ENCODE measurements around the gene TJP1. TPM values are rescaled to one million over a fixed set of nuclear protein-coding genes. Genes with fewer than 3 reads are reported as not detected.
A peak's percentile ranks its signal among the peaks of the same experiment; 100 is the strongest.

TJP1 gene
- total RNA-seq, 2 donors from 2014 or later, result 131 to 145 TPM

GRCh38 chr15:29747837-29748417, 74.3 kb downstream of the TJP1 start:
- no peaks in the 10 kb centered on the region for H3K9me3 Mint-ChIP-seq
- no peak overlapping the region for H3K4me3 ChIP-seq (ENCODE audit: low read length)

GRCh38 chr15:29743475-29743874, 78.8 kb downstream of the TJP1 start:
- no peak for TF ChIP-seq CTCF (conservative IDR thresholded peaks at IDR 0.05)
- peaks cover 61% of the 10 kb centered on the region for H3K36me3 ChIP-seq (ENCODE audit: control insufficient read depth, insufficient read depth, low read length)

More at GRCh38 chr15:29747837-29748417, 74.3 kb downstream of the TJP1 start:
- Histone ChIP-seq H3K4me1 (ENCODE audit: control insufficient read depth, insufficient read depth, low read length) (no peaks in the 10 kb centered on the region), H3K27ac (ENCODE audit: low read depth, low read length) (no peak overlapping the region), H3K9ac (ENCODE audit: extremely low read depth, low read length, poor library complexity, severe bottlenecking) (no peak overlapping the region), H3K27me3 (ENCODE audit: control insufficient read depth, insufficient read depth, low read length, poor library complexity, severe bottlenecking) (no peaks in the 10 kb centered on the region), H3K36me3 (ENCODE audit: control insufficient read depth, insufficient read depth, low read length) (peaks cover 40% of the 10 kb centered on the region), H3K9me3 (ENCODE audit: control insufficient read depth, low read length) (no peaks in the 10 kb centered on the region)
- Mint-ChIP-seq H3K4me3 (no peak overlapping the region), H3K36me3 (ENCODE audit: low read depth) (peaks cover 41% of the 10 kb centered on the region), H3K27me3 (ENCODE audit: insufficient read depth) (no peaks in the 10 kb centered on the region), H3K4me1 (peaks cover 5% of the 10 kb centered on the region), H3K27ac (no peak overlapping the region)
- 100% methylated on average over 1 of the region's 3 CpGs; no CpG with 5 or more reads in 1 of the 2 experiments for WGBS, 2 experiments (ENCODE audit: insufficient coverage in 1 of 2, insufficient read length in 1 of 2)
- DNase-seq, result no peak
- no peak for TF ChIP-seq CTCF (conservative IDR thresholded peaks at IDR 0.05)

GRCh38 chr15:29740692-29741311, 81.5 kb downstream of the TJP1 start:
- no peak overlapping the region for H3K27ac ChIP-seq (ENCODE audit: low read depth, low read length)
- no peak for DNase-seq
- no peaks in the 10 kb centered on the region for H3K9me3 ChIP-seq (ENCODE audit: control insufficient read depth, low read length)
- WGBS, 2 experiments (ENCODE audit: insufficient coverage in 1 of 2, insufficient read length in 1 of 2), result no CpG with 5 or more reads among the region's 1 CpG
- Mint-ChIP-seq H3K4me3 (no peak overlapping the region), H3K27me3 (ENCODE audit: insufficient read depth) (no peaks in the 10 kb centered on the region), H3K36me3 (ENCODE audit: low read depth) (peaks cover 60% of the 10 kb centered on the region), H3K27ac (no peak overlapping the region), H3K9me3 (no peaks in the 10 kb centered on the region), H3K4me1 (no peaks in the 10 kb centered on the region)
- no peak overlapping the region for H3K9ac ChIP-seq (ENCODE audit: extremely low read depth, low read length, poor library complexity, severe bottlenecking)
- H3K27me3 ChIP-seq (ENCODE audit: control insufficient read depth, insufficient read depth, low read length, poor library complexity, severe bottlenecking), result no peaks in the 10 kb centered on the region
- H3K36me3 ChIP-seq (ENCODE audit: control insufficient read depth, insufficient read depth, low read length), result peaks cover 71% of the 10 kb centered on the region
- no peak overlapping the region for H3K4me3 ChIP-seq (ENCODE audit: low read length)
- H3K4me1 ChIP-seq (ENCODE audit: control insufficient read depth, insufficient read depth, low read length), result peaks cover 2% of the 10 kb centered on the region
- TF ChIP-seq CTCF (conservative IDR thresholded peaks at IDR 0.05), result peak; percentile 63

More at GRCh38 chr15:29743475-29743874, 78.8 kb downstream of the TJP1 start:
- Histone ChIP-seq H3K27me3 (ENCODE audit: control insufficient read depth, insufficient read depth, low read length, poor library complexity, severe bottlenecking) (no peaks in the 10 kb centered on the region), H3K4me1 (ENCODE audit: control insufficient read depth, insufficient read depth, low read length) (no peaks in the 10 kb centered on the region), H3K9me3 (ENCODE audit: control insufficient read depth, low read length) (no peaks in the 10 kb centered on the region), H3K27ac (ENCODE audit: low read depth, low read length) (no peak overlapping the region), H3K4me3 (ENCODE audit: low read length) (no peak overlapping the region), H3K9ac (ENCODE audit: extremely low read depth, low read length, poor library complexity, severe bottlenecking) (no peak overlapping the region)
- DNase-seq, result no peak
- 89 to 100% methylated on average over 1 to 3 of the region's 3 CpGs for WGBS, 2 experiments (ENCODE audit: insufficient coverage in 1 of 2, insufficient read length in 1 of 2)
- Mint-ChIP-seq H3K36me3 (ENCODE audit: low read depth) (peaks cover 55% of the 10 kb centered on the region), H3K27ac (no peak overlapping the region), H3K9me3 (no peaks in the 10 kb centered on the region), H3K27me3 (ENCODE audit: insufficient read depth) (no peaks in the 10 kb centered on the region), H3K4me1 (no peaks in the 10 kb centered on the region), H3K4me3 (no peak overlapping the region)
